ENCODE data around the gene NCAM1.

NCAM1 gene

DNA sequence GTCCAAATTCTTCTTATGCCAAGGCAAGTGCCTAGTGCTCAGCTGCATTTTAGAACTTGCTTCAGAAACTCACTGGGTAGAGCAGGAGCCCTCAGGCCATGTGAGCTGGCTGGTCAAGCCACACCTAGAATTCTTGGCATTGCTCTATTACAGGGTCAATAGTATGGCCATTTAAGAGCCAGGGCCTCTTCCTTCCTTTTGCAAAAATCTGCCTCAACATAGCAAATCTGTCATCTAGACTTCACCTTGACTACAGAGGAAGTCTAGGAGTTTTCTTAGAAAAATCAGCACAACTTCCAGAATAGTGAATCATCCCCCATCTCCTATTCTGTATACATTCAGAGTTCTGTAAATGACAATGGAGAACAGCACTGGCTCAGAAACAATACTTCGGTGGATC lies 241.2 kb downstream of the NCAM1 start:
- no peak for DNase-seq (ENCODE audit: low spot score)

DNA sequence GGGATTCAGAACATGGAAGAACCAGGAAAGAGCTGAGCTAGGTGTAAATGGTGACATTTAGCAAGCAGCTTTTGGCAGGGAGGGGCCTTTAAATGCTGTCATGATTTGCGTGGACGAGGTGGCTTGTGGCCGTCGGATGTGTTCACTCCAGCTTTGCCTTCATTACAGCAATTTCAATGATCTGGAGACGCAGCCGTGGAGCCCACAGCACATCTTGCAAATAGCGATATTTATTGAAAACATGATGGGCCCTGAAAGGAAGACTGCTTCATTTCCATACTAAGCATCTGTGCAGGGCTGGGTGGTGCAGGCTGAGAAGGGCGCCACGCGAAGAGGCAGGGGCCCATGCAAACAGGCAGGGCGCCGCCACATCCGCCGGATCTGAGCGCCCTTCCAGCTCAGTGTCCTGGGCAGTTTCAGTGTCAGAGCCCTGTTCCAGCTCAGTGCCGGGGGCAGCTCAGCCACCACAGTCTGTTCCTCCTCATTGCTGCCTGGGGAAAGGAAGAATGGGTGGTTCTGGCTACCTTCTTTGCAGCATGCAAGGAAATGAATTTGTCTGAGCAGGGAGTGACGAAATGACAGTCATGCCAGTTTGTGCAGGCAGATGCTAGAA lies 242.0 kb downstream of the NCAM1 start:
- DNase-seq (ENCODE audit: low spot score), result no peak

DNA sequence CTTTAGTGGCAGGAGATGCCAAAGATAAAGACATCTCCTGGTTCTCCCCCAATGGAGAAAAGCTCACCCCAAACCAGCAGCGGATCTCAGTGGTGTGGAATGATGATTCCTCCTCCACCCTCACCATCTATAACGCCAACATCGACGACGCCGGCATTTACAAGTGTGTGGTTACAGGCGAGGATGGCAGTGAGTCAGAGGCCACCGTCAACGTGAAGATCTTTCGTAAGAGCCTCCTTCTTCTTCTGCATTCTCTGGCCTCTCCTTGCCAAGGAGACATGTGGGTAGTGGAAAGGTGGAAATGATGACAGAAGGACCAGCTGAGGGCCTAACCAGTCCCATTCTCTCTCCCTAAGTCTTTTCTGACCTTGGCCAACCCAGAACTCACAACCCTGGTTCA lies 243.1 kb downstream of the NCAM1 start:
- no peak for DNase-seq (ENCODE audit: low spot score)

DNA sequence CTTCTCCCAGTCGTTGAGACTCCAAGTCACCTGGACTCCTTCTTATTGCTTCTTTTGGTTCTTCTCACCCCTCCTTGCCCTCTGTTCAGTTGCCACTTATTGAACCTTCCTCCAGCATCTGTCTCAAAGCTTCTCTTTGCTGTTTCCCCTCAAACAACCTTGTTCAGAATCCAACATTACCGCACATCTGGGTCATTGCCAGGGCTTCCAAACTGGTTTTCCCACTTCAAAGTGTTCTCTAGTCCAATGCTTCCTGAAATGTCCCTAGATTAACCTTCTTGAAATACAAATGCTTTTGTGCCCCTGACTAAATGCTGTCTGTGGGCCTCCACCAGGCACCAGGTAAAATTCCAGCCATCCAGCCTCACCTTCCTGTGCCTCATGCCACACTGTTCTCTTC lies 252.3 kb downstream of the NCAM1 start:
- no peak for DNase-seq (ENCODE audit: low spot score)

DNA sequence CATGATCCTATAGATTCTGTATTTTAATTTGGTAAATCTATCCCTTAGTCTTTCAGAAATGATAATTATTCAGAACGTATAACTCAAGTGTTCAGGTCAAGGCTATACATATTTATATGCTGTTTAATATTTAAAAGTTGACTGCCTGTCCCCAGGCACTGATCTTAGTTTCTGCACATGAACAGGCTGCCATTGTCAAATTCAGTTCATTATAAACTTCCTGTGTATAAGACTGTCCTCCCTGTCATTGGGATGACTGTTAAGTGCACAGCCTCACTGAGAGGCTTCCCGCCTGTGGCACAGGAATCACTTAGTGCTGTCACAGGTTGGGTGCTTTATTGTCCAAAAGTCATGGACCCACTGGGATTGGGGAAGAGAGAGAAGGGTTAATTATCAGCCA lies 261.0 kb downstream of the NCAM1 start:
- DNase-seq (ENCODE audit: low spot score), result no peak

DNA sequence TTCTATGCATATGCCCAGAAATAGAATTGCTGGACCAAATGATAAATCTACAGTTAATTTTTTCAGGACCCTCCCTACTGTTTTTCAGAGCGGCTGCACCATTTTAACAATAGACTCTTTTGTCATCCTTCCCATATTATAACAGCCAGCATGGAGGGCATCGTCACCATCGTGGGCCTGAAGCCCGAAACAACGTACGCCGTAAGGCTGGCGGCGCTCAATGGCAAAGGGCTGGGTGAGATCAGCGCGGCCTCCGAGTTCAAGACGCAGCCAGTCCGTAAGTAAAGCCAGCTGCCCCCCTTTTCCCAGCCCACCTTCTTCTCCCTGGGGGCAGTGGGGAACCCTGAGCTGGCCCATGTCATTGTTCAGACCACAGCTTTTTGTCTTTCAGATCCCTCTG lies 273.7 kb downstream of the NCAM1 start:
- DNase-seq (ENCODE audit: low spot score), result no peak

DNA sequence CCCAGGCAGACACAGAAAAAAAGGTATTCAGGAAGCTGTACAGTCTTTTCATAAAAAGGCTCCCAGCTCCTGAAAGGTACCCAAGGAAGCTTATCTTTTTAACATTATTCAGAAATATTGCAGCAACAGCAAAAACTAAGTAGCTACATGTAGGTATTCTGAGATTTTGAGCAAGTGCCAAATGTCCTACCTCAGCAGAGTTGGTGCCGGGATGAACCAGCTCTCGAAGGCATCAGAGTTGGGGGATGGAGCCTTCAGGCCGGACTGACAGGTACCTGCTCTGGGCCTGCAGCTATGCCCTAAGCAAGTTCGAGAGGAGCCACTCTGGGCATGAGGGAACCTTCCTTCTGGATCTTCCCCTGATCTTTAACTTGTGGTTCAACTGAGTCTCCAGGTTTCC lies 276.0 kb downstream of the NCAM1 start:
- no peak for DNase-seq (ENCODE audit: low spot score)

DNA sequence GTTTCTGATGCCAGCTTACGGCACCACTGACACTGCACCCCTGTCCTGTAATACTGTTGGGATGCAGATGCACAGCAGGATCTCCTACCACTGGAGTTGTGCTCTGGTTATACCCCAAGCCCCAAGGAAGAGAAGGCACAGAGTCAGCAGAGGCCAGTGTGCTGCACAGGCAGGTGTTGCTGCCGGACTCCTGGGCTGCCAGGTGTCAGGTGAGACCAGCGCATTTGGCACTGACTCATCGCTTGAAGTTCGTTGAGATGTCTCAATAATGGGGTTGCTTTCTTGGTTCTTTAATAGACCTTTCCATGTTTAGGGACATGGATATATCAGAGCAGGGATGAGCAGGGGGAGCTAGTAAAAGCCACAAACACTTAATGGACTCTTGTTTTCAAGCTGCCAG lies 277.5 kb downstream of the NCAM1 start:
- DNase-seq (ENCODE audit: low spot score), result no peak

DNA sequence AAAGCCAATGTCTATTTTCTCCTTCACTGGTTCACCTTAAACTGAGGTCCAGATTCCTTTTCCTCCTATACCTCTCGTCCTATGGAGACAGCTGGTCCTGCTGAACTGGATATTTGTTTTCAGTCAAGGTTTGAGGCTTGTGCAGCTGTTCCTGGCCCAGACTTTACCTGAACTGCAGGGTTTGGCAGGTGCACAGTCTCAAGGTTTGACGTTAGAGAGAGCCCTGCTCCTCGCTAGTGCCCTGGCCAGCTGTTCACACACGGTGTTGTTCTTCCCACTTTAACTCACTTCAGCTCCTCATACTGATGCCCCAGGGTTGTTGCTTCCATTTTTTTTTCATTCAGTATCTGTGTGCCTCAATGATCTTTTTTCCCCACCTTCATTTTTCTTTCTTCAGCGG lies 279.2 kb downstream of the NCAM1 start:
- DNase-seq (ENCODE audit: low spot score), result no peak

DNA sequence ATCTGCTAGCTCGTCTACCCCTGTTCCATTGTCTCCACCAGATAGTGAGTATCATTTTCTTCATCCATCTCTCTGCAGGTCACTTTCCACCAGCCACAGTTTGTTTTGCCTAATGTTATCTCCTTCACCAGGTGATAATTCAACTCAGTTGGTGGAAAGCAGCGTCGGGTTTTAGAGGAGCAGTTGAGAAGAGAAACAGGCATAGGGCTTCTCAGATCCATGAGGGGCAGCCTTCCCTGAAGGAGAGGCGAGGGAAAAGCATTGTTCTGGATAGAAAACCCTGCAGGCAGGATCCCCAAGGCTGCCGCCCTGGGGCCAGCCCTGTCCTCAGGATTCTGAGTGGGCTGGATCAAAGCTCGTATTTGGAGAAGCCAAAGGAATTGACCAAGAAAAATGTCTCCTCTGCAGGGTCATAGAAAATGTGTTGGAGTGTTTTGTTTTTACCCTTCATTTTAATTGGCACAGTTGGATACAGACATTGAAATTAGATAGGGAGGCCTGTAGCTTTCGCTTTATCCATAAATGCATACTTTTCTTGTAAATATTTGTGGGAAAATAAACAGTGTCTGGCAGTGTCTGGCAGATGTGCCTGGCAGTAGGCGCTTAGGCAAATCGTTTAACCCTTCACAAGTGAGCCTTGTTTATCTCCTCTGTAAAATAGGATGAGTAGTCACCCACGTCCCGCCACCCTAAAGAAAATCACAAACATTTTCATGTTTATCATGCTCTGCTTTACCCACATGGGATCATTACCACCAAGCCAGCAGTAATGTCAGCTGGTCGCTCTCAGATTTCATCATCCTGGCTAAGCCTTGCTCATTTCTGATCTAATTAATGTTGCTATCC lies 279.8 kb downstream of the NCAM1 start:
- DNase-seq (ENCODE audit: low spot score), result no peak

DNA sequence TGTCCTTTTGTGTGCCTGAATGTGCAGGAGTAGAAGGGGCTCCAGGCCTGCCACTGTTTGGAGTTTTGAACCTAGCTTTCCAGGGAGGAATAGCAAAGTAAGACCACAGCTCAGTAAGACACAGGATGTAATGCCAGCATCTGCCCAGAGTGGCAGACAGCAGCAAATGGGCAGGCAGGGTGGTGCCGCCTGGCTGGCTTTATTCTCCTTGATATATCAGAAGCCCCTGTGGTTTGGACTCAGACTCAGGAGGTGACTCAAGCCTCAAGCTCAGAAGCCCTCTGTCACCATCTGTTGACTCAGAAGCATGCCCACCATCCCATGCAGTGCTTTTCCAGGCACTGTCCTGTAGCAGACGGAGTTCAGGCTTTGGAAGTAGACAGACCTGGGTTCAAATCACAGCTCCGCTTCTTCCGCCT lies 280.4 kb downstream of the NCAM1 start:
- no peak for DNase-seq (ENCODE audit: low spot score)

DNA sequence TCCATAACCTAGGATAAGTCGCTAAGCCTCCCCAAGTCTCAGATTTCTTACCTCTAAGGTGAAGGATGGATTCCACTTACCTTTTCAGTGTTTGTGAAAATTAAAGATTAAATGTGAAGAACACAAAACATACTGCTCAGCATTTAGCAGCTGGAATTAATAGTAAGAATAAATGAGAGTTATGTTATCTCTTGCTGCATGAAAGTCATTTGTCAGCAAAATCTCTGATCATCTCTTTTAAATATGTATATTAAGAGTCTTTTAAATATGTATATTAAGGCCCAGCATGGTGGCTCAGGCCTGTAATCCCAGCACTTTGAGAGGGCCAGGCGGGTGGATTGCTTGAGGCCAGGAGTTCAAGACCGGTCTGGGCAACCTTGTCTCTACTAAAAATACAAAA lies 280.8 kb downstream of the NCAM1 start:
- DNase-seq (ENCODE audit: low spot score), result no peak

DNA sequence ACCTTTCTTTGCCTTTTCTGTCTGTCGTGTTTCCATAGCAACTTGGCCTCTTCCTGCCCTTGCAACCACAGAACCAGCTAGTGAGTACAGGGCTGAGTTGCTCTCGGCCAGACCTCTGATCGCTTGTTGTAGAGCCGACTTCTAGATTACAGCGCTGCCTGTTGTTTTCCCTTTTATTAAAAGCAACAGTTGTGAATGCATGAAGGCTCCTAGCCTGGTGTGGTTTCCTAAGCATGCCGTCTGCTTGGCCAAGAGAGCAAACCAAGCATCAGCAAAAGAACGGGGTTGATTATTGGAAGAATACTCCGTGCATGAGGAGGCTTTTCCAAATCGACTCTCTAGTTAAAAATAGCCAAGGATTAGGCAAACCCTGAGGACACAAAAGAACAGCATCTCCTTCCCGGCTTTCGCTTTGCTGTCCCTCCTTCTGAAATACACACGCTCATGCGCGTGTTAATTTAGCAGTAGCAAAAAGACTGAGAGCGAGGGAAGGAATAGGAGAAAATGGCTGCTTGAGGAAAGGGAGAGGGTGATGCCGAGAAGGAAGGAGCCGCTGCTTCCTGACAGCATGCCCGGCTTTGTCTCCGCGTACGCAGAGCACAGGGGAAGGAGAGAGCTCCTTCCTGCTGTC lies 281.7 kb downstream of the NCAM1 start:
- DNase-seq (ENCODE audit: low spot score), result peak; percentile 50

DNA sequence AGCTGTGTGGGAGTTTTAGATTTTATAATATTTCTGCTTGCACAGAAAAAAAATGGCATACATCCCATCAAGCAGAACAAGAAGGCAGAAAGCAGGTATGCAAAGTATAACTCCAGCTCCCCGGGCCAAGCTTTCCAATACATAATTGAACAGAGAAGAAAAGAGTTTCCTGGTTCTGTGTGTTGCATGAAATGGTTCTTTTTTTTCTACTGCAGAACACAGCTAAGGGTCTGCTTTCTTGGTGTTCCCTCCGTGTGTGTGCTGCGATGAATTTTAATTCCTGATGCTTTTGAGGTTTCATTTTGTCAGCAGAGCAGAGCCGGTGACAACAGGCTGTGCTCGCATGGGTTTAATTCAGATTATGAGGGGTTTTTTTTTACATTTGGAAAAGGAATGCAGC lies 282.5 kb downstream of the NCAM1 start:
- no peak for DNase-seq (ENCODE audit: low spot score)

DNA sequence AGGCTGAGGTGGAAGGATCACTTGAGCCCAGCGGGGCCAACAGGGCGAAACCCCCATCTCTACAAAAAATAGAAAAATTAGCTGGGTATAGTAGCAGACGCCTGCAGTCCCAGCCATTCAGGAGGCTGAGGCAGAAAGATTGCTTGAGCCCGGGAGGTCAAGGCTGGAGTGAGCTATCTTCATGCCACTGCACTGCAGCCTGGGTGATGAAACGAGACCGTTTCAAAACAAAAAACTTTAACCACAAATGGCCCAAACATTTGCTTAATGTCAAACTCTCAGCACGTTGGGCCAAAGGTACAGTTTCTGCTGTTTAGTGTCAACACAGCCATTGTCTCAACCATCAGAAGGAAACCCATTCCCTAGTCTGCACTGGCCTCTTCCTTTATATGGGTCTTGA lies 284.0 kb downstream of the NCAM1 start:
- DNase-seq (ENCODE audit: low spot score), result no peak

DNA sequence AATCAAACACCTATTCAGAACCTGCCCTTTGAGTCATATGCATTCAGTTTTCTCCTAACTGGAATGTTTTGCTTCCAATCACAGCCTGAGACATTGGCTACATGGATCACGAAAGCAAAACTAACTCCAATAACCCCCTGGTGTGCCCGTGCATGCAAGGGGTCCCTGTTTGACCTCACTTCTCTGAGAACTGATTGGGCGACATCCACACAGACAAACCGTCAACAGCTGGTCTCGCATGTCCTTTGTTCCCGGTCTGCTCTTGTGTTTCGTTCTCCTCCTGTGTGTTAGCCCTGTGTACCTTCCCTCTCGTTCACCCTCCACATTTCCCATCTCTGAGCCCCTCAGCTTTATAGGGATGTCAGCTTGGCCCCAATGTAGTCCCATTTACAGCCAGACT lies 286.0 kb downstream of the NCAM1 start:
- no peak for DNase-seq (ENCODE audit: low spot score)

DNA sequence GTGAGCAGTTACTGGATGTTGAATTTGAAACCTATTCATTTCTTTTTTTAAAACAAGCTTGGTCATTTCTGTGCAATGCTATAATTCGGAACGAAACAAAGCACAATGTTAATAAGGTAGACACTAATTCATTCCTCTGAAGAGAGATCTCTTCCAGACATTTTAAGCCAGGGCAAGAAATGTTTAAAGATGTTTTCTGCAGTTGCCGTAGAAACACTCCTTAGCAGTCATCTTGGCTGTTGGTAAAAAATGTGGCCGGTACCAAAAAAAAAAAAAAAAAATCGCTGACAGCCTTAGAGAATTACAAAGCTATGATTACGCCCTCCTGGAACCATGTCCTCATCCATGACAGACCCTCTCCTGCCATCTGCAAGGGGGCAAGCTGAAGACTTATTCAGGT lies 286.7 kb downstream of the NCAM1 start:
- DNase-seq (ENCODE audit: low spot score), result no peak

DNA sequence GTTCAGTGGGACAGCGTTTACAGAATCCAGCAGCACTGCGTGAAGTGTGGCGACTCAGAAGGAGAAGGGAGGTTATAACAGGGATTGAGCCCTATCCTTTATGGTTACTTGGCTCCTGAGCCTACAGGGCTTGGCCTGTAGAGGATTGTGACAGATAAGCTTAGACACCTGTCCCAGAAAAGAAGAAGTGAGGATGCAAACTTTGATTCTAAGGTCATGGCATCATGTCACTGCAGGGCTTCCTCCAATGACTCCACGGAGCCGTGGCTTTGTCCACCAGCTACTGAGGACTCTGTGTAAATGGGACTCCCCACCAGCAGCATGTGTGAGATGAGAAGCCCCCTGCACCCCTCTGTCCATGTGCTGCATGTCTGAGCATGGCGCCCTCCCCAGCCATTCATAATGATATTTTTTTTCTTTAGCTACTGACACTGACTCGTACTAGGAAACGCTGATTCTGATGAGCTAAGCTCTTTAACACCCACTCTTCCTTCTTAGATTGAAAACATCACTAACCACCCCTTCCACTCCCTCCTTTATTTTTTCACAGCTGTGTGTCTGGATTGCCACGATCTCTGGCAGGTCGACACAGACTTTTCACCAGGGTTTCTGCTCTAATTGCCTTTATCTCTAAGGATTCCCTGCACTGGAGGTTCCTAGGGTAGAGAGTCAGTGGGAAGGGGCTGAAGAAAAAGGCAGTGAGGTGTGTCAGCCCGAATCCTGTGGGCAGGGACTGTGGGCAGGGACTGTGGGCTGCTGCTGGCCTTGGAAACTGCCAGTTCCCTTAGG lies 287.7 kb downstream of the NCAM1 start:
- DNase-seq (ENCODE audit: low spot score), result no peak

DNA sequence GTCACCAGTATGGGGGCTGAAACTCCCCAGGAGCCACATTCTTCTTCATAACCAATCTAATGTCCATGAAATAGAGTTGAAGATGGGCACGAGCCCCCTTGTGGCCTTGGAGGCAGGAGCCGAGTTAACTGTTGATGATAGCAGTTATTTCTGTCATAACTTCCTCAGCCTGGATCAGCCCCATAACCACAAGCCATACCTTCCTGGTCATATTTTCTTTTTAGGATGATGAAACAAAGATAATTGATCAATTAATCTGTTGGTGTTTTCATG lies 288.2 kb downstream of the NCAM1 start:
- DNase-seq (ENCODE audit: low spot score), result no peak

DNA sequence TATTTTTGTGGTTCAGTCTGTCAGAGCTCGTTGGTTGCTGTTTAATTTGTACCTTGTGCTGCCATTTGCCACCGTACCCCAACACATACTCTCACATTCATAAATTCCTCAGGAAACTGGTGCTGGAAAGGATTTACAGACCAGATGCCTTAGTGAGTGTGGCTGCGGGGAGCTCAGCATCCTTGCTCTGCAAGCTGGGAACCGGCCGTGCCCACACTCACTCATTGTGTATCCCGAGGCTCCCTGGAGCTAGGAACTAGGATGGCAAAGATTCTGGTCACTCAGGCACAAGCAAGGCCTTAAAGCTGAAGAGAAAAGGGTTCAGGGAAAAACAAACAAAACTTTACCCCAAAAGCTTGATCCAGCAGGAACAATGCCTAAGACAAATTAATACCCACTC lies 288.6 kb downstream of the NCAM1 start:
- DNase-seq (ENCODE audit: low spot score), result no peak

DNA sequence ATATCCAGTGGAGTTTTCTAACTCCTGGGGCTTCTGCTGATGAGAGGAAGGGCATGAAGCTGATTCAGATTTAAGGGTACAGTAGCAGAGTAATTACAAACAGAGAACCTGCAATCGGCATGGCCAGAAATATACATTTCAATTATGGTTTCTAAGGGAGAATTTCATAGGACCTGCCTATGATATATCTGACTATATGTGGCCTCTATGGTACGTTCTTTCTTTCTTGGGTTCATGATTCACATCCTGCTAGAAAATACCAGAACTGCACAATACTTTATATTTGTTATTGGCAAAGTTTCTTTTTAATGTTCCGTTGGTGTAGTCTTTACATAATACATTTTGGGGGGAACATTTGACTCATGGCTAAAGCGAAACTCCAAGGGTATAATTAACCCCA lies 290.1 kb downstream of the NCAM1 start:
- no peak for DNase-seq (ENCODE audit: low spot score)

DNA sequence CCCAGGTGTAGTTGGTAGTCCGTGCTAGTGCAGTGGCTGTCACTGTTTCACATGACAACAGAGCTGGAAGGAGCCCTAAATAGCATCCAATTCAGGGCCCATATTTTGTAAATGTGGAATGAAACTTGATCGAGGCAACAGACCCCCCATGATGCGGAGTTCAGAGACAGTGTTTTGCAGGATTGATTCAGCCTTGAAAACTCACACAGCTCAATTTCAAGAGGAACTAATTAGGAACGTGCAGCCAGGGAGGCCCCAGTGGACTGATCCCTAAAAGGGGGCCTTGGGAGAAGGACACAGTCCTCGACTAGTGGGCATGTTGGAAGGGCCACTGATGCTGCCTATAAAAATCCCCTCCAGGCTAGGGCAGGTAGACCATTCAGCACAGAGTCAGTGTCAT lies 292.2 kb downstream of the NCAM1 start:
- no peak for DNase-seq (ENCODE audit: low spot score)

DNA sequence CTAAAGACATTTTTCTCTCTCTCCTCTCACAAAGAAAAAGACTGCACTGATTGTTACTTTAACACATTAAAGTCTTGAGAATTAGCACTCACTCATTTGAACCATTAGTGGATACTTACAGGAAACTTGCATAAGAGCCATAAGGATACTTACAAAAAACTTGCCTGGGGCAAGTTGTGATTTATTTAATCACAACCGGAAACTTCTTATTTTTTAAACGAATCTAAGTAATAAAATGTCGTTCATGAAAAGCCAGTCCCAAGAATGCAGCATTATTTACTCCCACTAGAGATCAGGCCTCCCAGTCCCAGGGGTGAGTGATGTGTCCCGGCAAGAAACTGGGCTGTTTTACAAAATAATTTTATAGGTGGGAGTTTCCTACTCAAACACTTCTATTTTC lies 293.9 kb downstream of the NCAM1 start:
- DNase-seq (ENCODE audit: low spot score), result no peak
